Measurements from ENCODE around the gene CXCL16.

GRCh38 chr17:4788159-4788806 lies 48.6 kb upstream of the CXCL16 start:
- TF ChIP-seq CTCF (IDR thresholded peaks at IDR 0.05; ENCODE audit: low read length) (no peak), EZH2 (IDR thresholded peaks at IDR 0.05; ENCODE audit: borderline replicate concordance, low read length) (no peak)

Data from OCI-LY1 (cell line).